HEK293T (cell line): ENCODE results near the gene DHCR7.
"Not testable (repeated sequence)": the region's sequence is repeated elsewhere in the genome, so short reads cannot be mapped to it uniquely, and the experiment has no call there.

Experiments used
- CTCF ChIA-PET: fragments of 350-600 bp; formaldehyde crosslinking; extraction: SDS; loops from one replicate; lab custom pipeline; 2021; ENCODE audit warnings: antibody characterized with exemption, inconsistent platforms; lab: Yijun Ruan, JAX
- POLR2A ChIA-PET: fragments of 350-600 bp; formaldehyde crosslinking; extraction: SDS; loops from one replicate; lab custom pipeline; 2020; ENCODE audit warnings: antibody characterized with exemption, inconsistent platforms; lab: Yijun Ruan, JAX
- DNase-seq: peaks from one replicate; pipeline ENCODE4 v3.0.0; 2012; ENCODE audit warnings: mixed read lengths; ENCODE audit errors: extremely low spot score
- ARNT ChIP-seq: fragments of 450-650 bp; IDR thresholded peaks from 2 replicates; pipeline ENCODE4 v1.6.1; 2017; ENCODE audit warnings: mild to moderate bottlenecking
- BHLHE40 ChIP-seq: fragments of 450-650 bp; IDR thresholded peaks from 2 replicates; pipeline ENCODE4 v1.6.1; 2016; ENCODE audit warnings: mild to moderate bottlenecking, moderate library complexity, borderline replicate concordance
- CTBP1 ChIP-seq: fragments of 450-650 bp; IDR thresholded peaks from 2 replicates; pipeline ENCODE4 v1.6.1; 2016; ENCODE audit warnings: borderline replicate concordance
- ELF4 ChIP-seq: fragments of 450-650 bp; IDR thresholded peaks from 2 replicates; pipeline ENCODE4 v1.6.1; 2017; ENCODE audit warnings: antibody characterized with exemption
- FOXA1 ChIP-seq: fragments of 450-650 bp; IDR thresholded peaks from 2 replicates; pipeline ENCODE4 v1.6.1; 2016; ENCODE audit warnings: mild to moderate bottlenecking
- FOXK2 ChIP-seq: fragments of 450-650 bp; IDR thresholded peaks from 2 replicates; pipeline ENCODE4 v1.6.1; 2016; ENCODE audit warnings: mild to moderate bottlenecking
- FOXM1 ChIP-seq: fragments of 450-650 bp; IDR thresholded peaks from 2 replicates; pipeline ENCODE4 v1.6.1; 2017; ENCODE audit warnings: mild to moderate bottlenecking, borderline replicate concordance
- HDGF ChIP-seq: fragments of 450-650 bp; IDR thresholded peaks from 2 replicates; pipeline ENCODE4 v1.6.1; 2017; ENCODE audit warnings: antibody characterized with exemption, borderline replicate concordance
- L3MBTL2 ChIP-seq: fragments of 450-650 bp; conservative IDR thresholded peaks from 2 replicates; pipeline ENCODE4 v1.6.1; 2016; ENCODE audit warnings: mild to moderate bottlenecking
- LEF1 ChIP-seq: fragments of 450-650 bp; IDR thresholded peaks from 2 replicates; pipeline ENCODE4 v1.6.1; 2017; ENCODE audit warnings: mild to moderate bottlenecking, borderline replicate concordance
- NFRKB ChIP-seq: fragments of 450-650 bp; IDR thresholded peaks from 2 replicates; pipeline ENCODE4 v1.6.1; 2016; ENCODE audit warnings: mild to moderate bottlenecking, moderate library complexity
- SP1 ChIP-seq: fragments of 450-650 bp; IDR thresholded peaks from 2 replicates; pipeline ENCODE4 v1.6.1; 2017
- SUZ12 ChIP-seq: fragments of 450-650 bp; IDR thresholded peaks from 2 replicates; pipeline ENCODE4 v1.6.1; 2016; ENCODE audit warnings: mild to moderate bottlenecking
- TARDBP ChIP-seq: fragments of 450-650 bp; IDR thresholded peaks from 2 replicates; pipeline ENCODE4 v1.6.1; 2016
- ZNF384 ChIP-seq: fragments of 450-650 bp; IDR thresholded peaks from 2 replicates; pipeline ENCODE4 v1.6.1; 2016
- TF ChIP-seq, protein P1 (sequence below): fragments of 450-650 bp; IDR thresholded peaks from 2 replicates; pipeline ENCODE4 v1.6.1; 2016

DHCR7 gene

DNA sequence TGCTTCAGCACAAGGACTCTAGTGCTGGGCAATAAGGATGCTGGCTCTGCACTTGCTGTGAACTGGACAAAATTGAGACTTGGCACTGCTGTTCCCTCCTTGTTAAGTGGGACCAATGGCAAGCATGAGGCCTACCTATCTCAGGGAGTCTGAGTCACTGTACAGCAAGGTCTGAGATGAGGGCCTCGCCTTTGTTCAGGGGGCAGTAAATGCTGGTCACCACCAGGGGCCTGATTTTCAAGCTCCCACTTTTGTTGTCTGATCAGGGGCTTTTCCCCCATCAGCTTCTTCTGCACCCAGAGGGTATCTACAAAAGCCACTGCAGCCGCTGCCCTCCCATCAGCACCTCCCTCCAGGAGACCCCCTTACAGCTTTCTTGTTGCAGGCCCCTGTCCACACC is 22.8 kb downstream of the DHCR7 start:
- TF ChIP-seq L3MBTL2, result no peak
- TF ChIP-seq ARNT, result no peak
- TF ChIP-seq, protein P1, sequence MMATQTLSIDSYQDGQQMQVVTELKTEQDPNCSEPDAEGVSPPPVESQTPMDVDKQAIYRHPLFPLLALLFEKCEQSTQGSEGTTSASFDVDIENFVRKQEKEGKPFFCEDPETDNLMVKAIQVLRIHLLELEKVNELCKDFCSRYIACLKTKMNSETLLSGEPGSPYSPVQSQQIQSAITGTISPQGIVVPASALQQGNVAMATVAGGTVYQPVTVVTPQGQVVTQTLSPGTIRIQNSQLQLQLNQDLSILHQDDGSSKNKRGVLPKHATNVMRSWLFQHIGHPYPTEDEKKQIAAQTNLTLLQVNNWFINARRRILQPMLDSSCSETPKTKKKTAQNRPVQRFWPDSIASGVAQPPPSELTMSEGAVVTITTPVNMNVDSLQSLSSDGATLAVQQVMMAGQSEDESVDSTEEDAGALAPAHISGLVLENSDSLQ, result no peak
- no peak for TF ChIP-seq HDGF
- TF ChIP-seq NFRKB, result no peak
- no peak for TF ChIP-seq SUZ12
- no peak for TF ChIP-seq SP1
- no peak for TF ChIP-seq BHLHE40
- no peak for TF ChIP-seq FOXK2
- TF ChIP-seq FOXM1, result no peak
- no peak for TF ChIP-seq CTBP1
- no peak for TF ChIP-seq ZNF384
- no peak for TF ChIP-seq FOXA1
- no peak for TF ChIP-seq ELF4
- no peak for TF ChIP-seq TARDBP
- no peak for TF ChIP-seq LEF1
- ChIA-PET CTCF (interaction anchor here (0.6 kb wide), 1 partner anchor 305 kb away, joined by 4 read pairs; no protein-coding TSS in a partner anchor), POLR2A (no interaction called here)
- no peak for DNase-seq

DNA sequence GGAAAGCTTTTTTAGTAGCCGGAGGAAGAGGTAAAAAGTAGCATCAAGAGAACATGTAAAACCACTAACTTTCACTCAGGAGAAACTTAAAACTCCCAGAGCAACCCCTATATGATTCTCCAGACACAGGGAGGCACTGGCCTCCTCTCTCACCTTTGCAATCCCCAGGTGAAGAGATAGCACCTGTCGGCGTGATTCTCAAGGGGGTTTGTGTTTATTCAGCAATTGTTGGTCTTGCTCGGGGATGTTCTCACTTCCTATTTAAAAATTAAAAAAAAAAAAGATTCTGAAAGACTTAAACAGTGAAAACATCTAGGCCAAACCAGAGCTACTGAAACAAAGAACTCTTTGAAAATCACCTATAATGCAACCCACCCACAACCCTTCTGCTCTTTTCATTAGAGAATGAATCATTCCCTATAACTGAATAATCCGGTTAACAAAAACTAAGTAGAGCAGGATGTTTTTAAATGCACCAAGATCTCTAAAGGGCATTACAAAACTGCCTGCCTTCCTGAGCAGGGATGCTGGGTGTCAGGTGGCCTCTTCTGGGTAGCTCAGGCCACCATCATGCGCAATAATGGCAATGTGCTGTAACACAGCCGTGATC is 24.9 kb downstream of the DHCR7 start:
- POLR2A ChIA-PET, result no interaction called here
- no peak for DNase-seq
- CTCF ChIA-PET, result no interaction called here
- TF ChIP-seq ARNT, result no peak
- TF ChIP-seq LEF1, result no peak
- no peak for TF ChIP-seq FOXA1
- TF ChIP-seq L3MBTL2, result no peak
- no peak for TF ChIP-seq CTBP1
- no peak for TF ChIP-seq TARDBP
- no peak for TF ChIP-seq SP1
- no peak for TF ChIP-seq BHLHE40
- TF ChIP-seq ELF4, result no peak
- TF ChIP-seq NFRKB, result no peak
- TF ChIP-seq FOXK2, result no peak
- TF ChIP-seq HDGF, result no peak
- TF ChIP-seq, protein P1, result no peak
- TF ChIP-seq ZNF384, result no peak
- TF ChIP-seq SUZ12, result no peak
- TF ChIP-seq FOXM1, result no peak

DNA sequence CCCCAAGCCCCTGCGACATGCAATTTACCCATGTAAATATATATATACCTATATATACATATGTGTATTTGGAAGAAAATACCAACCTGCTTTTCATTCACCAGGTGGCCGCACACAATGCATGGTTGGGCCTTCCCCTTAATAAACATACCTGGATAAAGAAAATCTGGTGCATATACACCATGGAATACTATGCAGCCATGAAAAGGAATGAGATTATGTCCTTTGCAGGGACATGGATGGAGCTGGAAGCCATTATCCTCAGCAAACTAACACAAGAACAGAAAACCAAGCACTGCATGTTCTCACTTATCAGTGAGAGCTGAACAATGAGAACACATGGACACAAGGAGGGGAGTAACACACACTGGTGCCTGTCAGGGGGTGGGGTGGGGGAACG is 25.9 kb downstream of the DHCR7 start:
- POLR2A ChIA-PET, DNase-seq, CTCF ChIA-PET: not testable (repeated sequence)

DNA sequence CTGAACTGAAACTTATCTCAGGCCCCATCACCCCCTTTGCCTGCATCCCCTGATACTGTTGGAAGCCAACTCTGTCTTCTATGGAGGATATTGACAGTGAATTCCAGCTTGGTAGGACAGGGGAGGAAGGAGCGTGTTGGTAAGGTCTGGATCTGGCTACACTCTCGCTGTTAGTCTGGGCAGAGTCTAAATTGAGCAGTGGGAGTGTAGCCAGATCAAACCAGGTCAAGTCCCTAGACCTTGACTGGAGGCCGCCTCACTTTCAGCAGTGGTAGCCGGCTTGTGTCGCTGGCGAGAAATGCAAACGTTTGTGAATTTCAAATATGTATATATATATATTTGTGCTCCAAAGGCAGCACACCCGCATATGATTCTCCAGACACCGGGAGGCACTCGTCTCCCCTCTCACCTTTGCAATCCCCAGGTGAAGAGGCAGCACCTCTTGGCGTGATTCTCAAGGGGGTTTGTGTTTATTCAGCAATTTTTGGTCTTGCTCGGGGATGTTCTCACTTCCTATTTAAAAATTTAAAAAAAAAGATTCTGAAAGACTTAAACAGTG is 26.7 kb downstream of the DHCR7 start:
- POLR2A ChIA-PET, result no interaction called here
- DNase-seq, result no peak
- TF ChIP-seq FOXA1 (no peak), BHLHE40 (no peak), FOXK2 (no peak), SP1 (no peak), FOXM1 (no peak), ARNT (no peak), ELF4 (no peak), L3MBTL2 (no peak), TARDBP (no peak), NFRKB (no peak), HDGF (no peak), LEF1 (no peak), ZNF384 (no peak), SUZ12 (no peak), CTBP1 (no peak)
- TF ChIP-seq, protein P1, result no peak
- CTCF ChIA-PET, result no interaction called here

DNA sequence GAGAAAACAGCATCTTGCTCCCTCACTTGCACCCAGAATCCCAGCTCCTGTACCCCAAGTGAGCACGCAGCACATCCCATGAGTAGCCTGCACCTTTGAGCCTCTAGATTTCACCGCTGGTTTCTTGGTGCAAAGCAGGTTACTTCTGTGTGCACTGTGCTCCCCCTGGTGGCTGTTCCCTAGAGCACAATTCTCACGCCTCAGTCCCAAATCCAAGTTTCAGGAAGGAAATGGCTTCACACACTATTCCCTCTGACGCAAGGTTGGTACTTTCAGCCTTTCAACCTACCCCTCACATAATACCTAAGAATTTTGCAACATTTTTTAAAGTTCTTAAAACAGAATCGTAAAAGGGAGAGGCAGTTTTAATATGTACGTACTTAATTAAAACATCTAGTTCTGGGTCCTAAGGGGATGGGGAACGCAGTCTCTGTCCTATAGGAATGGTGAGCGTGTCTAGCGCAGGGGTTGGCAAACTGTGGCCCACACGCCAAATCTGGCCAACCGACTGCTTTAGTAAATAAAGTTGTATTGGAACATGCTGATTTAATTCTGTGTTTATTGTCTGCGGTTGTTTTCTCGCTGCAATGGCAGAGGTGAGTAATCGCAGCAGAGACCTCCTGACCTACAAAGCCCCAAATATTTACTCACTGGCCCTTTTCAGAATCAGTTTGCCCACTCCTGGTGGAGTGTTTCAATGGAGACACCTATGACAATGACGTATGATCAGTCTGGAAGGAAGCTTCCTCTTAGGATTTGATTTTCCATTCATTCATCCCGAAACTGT is 27.5 kb downstream of the DHCR7 start:
- CTCF ChIA-PET, result interaction anchor here (0.6 to 0.7 kb wide), 2 partner anchors 25 to 859 kb away, joined by 3 read pairs; no protein-coding TSS in a partner anchor
- TF ChIP-seq SUZ12 (no peak), HDGF (no peak), CTBP1 (no peak), FOXA1 (no peak), FOXM1 (no peak), L3MBTL2 (no peak), ZNF384 (no peak), FOXK2 (no peak), ELF4 (no peak)
- POLR2A ChIA-PET, result no interaction called here
- peak; percentile 67 for DNase-seq

DNA sequence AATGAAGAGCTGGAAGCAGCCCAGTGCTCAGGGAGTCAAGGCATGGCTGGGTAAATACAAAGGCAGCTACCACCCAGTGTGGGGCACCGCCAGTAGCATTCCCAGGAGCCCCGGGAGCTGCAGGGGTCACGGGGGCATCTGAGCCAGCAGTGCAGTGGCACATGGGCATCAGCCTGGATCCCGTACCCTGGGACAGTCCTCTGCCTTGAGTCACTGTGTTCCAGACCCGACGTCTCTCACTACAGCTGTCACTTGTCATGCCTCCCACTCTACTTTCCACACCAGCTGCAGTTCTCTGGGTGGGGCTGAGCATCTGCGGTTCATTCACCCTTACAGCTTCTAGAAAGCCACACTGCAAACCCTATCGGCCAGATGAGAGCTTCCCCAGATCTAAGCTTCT is 29.6 kb downstream of the DHCR7 start:
- TF ChIP-seq FOXM1, result no peak
- no peak for TF ChIP-seq ELF4
- TF ChIP-seq LEF1, result no peak
- TF ChIP-seq TARDBP, result no peak
- no peak for TF ChIP-seq SUZ12
- no peak for TF ChIP-seq HDGF
- no peak for TF ChIP-seq L3MBTL2
- POLR2A ChIA-PET, result no interaction called here
- CTCF ChIA-PET, result interaction anchor here (0.6 kb wide), 1 partner anchor 24 kb away, joined by 5 read pairs; no protein-coding TSS in a partner anchor
- no peak for DNase-seq
